Measurements from ENCODE around the gene ABCB8.

ABCB8 gene

DNA sequence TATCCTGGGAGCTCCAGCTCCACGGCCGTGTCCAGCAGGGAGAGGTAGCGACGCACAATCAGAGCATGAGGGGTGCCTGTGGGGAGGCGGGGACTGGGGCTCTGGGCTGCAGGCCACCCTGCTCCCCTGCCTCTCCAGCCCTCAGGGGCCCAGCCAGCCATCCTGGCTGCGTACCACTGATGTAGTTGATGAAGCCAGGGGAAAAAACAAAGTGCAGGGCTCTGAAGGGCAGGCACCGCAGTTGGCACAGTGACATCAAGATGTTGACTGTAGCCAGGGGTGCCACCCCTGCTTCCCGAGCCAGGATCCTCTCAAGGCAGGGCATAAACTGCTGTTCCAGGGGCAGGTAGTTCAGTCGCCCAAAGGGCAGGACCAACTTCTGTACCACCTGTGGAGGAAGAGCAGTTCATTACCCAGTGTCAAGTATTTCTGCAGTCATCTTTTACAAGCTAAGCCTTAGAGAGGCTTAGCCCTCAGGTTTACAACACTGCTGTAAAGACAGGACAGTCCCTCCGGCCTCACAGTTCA, 49.5 kb downstream of the ABCB8 start:
- CTCF ChIA-PET, result interaction anchor here (0.6 to 1.9 kb wide), 5 partner anchors 15 to 98 kb away, joined by 3 to 9 read pairs (median 4); no protein-coding TSS in a partner anchor
- H3K4me1 ChIP-seq (ENCODE audit: control insufficient read depth, insufficient read depth, low read length), result peaks cover 7% of the 10 kb centered on the region; the same call in 1 of the 2 replicates
- H3K36me3 ChIP-seq (ENCODE audit: control insufficient read depth in 2 of 2, insufficient read depth in 1 of 2, low read length in 2 of 2), result peaks cover 7 to 61% of the 10 kb centered on the region in 2 experiments; a peak in 2 of 3 replicates
- H3K9me3 ChIP-seq (ENCODE audit: control insufficient read depth, insufficient read depth, low read depth, low read length), result no peaks in the 10 kb centered on the region
- POLR2A ChIA-PET, result interaction anchor here (1.0 to 4.8 kb wide), 7 partner anchors 8 to 50 kb away, joined by 4 to 22 read pairs (median 6); partner anchors contain the start of genes ABCB8, CDK5 and SLC4A2
- no peak overlapping the region for H3K4me3 ChIP-seq (ENCODE audit: low read depth, low read length)
- H3K27ac ChIP-seq (ENCODE audit: extremely low read depth, low read depth, low read length), result no peak overlapping the region
- TF ChIP-seq, protein P1, sequence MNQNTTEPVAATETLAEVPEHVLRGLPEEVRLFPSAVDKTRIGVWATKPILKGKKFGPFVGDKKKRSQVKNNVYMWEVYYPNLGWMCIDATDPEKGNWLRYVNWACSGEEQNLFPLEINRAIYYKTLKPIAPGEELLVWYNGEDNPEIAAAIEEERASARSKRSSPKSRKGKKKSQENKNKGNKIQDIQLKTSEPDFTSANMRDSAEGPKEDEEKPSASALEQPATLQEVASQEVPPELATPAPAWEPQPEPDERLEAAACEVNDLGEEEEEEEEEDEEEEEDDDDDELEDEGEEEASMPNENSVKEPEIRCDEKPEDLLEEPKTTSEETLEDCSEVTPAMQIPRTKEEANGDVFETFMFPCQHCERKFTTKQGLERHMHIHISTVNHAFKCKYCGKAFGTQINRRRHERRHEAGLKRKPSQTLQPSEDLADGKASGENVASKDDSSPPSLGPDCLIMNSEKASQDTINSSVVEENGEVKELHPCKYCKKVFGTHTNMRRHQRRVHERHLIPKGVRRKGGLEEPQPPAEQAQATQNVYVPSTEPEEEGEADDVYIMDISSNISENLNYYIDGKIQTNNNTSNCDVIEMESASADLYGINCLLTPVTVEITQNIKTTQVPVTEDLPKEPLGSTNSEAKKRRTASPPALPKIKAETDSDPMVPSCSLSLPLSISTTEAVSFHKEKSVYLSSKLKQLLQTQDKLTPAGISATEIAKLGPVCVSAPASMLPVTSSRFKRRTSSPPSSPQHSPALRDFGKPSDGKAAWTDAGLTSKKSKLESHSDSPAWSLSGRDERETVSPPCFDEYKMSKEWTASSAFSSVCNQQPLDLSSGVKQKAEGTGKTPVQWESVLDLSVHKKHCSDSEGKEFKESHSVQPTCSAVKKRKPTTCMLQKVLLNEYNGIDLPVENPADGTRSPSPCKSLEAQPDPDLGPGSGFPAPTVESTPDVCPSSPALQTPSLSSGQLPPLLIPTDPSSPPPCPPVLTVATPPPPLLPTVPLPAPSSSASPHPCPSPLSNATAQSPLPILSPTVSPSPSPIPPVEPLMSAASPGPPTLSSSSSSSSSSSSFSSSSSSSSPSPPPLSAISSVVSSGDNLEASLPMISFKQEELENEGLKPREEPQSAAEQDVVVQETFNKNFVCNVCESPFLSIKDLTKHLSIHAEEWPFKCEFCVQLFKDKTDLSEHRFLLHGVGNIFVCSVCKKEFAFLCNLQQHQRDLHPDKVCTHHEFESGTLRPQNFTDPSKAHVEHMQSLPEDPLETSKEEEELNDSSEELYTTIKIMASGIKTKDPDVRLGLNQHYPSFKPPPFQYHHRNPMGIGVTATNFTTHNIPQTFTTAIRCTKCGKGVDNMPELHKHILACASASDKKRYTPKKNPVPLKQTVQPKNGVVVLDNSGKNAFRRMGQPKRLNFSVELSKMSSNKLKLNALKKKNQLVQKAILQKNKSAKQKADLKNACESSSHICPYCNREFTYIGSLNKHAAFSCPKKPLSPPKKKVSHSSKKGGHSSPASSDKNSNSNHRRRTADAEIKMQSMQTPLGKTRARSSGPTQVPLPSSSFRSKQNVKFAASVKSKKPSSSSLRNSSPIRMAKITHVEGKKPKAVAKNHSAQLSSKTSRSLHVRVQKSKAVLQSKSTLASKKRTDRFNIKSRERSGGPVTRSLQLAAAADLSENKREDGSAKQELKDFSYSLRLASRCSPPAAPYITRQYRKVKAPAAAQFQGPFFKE (tag by site-specific recombination; IDR thresholded peaks at IDR 0.05; ENCODE audit: borderline replicate concordance), result no peak
- TF ChIP-seq, protein P2, sequence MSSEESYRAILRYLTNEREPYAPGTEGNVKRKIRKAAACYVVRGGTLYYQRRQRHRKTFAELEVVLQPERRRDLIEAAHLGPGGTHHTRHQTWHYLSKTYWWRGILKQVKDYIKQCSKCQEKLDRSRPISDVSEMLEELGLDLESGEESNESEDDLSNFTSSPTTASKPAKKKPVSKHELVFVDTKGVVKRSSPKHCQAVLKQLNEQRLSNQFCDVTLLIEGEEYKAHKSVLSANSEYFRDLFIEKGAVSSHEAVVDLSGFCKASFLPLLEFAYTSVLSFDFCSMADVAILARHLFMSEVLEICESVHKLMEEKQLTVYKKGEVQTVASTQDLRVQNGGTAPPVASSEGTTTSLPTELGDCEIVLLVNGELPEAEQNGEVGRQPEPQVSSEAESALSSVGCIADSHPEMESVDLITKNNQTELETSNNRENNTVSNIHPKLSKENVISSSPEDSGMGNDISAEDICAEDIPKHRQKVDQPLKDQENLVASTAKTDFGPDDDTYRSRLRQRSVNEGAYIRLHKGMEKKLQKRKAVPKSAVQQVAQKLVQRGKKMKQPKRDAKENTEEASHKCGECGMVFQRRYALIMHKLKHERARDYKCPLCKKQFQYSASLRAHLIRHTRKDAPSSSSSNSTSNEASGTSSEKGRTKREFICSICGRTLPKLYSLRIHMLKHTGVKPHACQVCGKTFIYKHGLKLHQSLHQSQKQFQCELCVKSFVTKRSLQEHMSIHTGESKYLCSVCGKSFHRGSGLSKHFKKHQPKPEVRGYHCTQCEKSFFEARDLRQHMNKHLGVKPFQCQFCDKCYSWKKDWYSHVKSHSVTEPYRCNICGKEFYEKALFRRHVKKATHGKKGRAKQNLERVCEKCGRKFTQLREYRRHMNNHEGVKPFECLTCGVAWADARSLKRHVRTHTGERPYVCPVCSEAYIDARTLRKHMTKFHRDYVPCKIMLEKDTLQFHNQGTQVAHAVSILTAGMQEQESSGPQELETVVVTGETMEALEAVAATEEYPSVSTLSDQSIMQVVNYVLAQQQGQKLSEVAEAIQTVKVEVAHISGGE (tag by site-specific recombination; conservative IDR thresholded peaks at IDR 0.05; ENCODE audit: low read depth), result no peak
- TF ChIP-seq GLIS2 (tag by site-specific recombination; IDR thresholded peaks at IDR 0.05) (no peak), ZNF677 (tag by site-specific recombination; IDR thresholded peaks at IDR 0.05) (no peak), ZNF521 (tag by site-specific recombination; IDR thresholded peaks at IDR 0.05) (no peak), ZNF555 (tag by site-specific recombination; conservative IDR thresholded peaks at IDR 0.05) (no peak), SCRT1 (tag by site-specific recombination; IDR thresholded peaks at IDR 0.05; ENCODE audit: borderline replicate concordance) (peak; percentile 59; the same call in 1 of the 2 replicates), ZNF561 (tag by site-specific recombination; IDR thresholded peaks at IDR 0.05; ENCODE audit: borderline replicate concordance) (no peak), ZNF404 (tag by site-specific recombination; IDR thresholded peaks at IDR 0.05) (no peak), ZNF600 (tag by site-specific recombination; IDR thresholded peaks at IDR 0.05) (0 out of 2 replicates have a peak, but pooled peaks have one; percentile 12), ZNF768 (tag by site-specific recombination; IDR thresholded peaks at IDR 0.05) (no peak), ZBTB8A (tag by site-specific recombination; IDR thresholded peaks at IDR 0.05) (no peak), ZNF529 (tag by site-specific recombination; IDR thresholded peaks at IDR 0.05; ENCODE audit: insufficient replicate concordance) (no peak), SP7 (tag by site-specific recombination; IDR thresholded peaks at IDR 0.05) (no peak), ZNF24 (tag by site-specific recombination; IDR thresholded peaks at IDR 0.05) (peak; percentile 48), ZNF174 (tag by site-specific recombination; IDR thresholded peaks at IDR 0.05) (no peak)
- TF ChIP-seq, protein P3, sequence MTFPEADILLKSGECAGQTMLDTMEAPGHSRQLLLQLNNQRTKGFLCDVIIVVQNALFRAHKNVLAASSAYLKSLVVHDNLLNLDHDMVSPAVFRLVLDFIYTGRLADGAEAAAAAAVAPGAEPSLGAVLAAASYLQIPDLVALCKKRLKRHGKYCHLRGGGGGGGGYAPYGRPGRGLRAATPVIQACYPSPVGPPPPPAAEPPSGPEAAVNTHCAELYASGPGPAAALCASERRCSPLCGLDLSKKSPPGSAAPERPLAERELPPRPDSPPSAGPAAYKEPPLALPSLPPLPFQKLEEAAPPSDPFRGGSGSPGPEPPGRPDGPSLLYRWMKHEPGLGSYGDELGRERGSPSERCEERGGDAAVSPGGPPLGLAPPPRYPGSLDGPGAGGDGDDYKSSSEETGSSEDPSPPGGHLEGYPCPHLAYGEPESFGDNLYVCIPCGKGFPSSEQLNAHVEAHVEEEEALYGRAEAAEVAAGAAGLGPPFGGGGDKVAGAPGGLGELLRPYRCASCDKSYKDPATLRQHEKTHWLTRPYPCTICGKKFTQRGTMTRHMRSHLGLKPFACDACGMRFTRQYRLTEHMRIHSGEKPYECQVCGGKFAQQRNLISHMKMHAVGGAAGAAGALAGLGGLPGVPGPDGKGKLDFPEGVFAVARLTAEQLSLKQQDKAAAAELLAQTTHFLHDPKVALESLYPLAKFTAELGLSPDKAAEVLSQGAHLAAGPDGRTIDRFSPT (tag by site-specific recombination; IDR thresholded peaks at IDR 0.05), result peak; percentile 41; the same call in 1 of the 2 replicates
- TF ChIP-seq, protein P4, sequence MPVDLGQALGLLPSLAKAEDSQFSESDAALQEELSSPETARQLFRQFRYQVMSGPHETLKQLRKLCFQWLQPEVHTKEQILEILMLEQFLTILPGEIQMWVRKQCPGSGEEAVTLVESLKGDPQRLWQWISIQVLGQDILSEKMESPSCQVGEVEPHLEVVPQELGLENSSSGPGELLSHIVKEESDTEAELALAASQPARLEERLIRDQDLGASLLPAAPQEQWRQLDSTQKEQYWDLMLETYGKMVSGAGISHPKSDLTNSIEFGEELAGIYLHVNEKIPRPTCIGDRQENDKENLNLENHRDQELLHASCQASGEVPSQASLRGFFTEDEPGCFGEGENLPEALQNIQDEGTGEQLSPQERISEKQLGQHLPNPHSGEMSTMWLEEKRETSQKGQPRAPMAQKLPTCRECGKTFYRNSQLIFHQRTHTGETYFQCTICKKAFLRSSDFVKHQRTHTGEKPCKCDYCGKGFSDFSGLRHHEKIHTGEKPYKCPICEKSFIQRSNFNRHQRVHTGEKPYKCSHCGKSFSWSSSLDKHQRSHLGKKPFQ (tag by site-specific recombination; IDR thresholded peaks at IDR 0.05), result no peak
- TF ChIP-seq, protein P5, sequence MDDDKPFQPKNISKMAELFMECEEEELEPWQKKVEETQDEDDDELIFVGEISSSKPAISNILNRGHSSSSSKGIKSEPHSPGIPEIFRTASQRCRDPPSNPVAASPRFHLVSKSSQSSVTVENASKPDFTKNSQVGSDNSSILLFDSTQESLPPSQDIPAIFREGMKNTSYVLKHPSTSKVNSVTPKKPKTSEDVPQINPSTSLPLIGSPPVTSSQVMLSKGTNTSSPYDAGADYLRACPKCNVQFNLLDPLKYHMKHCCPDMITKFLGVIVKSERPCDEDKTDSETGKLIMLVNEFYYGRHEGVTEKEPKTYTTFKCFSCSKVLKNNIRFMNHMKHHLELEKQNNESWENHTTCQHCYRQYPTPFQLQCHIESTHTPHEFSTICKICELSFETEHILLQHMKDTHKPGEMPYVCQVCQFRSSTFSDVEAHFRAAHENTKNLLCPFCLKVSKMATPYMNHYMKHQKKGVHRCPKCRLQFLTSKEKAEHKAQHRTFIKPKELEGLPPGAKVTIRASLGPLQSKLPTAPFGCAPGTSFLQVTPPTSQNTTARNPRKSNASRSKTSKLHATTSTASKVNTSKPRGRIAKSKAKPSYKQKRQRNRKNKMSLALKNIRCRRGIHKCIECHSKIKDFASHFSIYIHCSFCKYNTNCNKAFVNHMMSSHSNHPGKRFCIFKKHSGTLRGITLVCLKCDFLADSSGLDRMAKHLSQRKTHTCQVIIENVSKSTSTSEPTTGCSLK (tag by site-specific recombination; IDR thresholded peaks at IDR 0.05), result no peak
- TF ChIP-seq, protein P6, sequence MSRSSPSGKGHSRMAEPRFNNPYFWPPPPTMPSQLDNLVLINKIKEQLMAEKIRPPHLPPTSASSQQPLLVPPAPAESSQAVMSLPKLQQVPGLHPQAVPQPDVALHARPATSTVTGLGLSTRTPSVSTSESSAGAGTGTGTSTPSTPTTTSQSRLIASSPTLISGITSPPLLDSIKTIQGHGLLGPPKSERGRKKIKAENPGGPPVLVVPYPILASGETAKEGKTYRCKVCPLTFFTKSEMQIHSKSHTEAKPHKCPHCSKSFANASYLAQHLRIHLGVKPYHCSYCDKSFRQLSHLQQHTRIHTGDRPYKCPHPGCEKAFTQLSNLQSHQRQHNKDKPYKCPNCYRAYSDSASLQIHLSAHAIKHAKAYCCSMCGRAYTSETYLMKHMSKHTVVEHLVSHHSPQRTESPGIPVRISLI (tag by site-specific recombination; IDR thresholded peaks at IDR 0.05), result no peak

Measured in HEK293 (cell line).